Spleen (tissue), 11 donors: ENCODE results near the gene GSG1L. TPM values are rescaled to one million over a fixed set of nuclear protein-coding genes. Genes with fewer than 3 reads are reported as not detected.

Experiments
- DNase-seq: peaks from one replicate; pipeline ENCODE4 v3.0.0-alpha.2; 2020
- H3K27ac ChIP-seq, 8 donors: fragments of 200-600 bp; sonication (generic) in 7 of 8; 1 replicate in 4 of 8; 2 replicates in 4 of 8; pipeline versions ENCODE4 v1.5.0 to v1.8.0; 2016 to 2021; ENCODE audit warnings: inconsistent platforms in 4 of 8, mild to moderate bottlenecking in 4 of 8, moderate library complexity in 1 of 8
- H3K27me3 ChIP-seq, 7 donors: fragments of 200-600 bp; sonication (generic) in 6 of 7; replicated peaks in 1 of 7; 1 replicate in 4 of 7; 2 replicates in 3 of 7; pipeline versions ENCODE4 v1.5.0 to v1.8.0; 2016 to 2021; ENCODE audit warnings: inconsistent platforms in 3 of 7, mild to moderate bottlenecking in 1 of 7
- H3K36me3 ChIP-seq, 6 donors: fragments of 200-600 bp; sonication (generic) in 5 of 6; 1 replicate in 4 of 6; 2 replicates in 2 of 6; pipeline versions ENCODE4 v1.5.0 to v1.8.0; 2016 to 2021; ENCODE audit warnings: inconsistent platforms in 2 of 6
- H3K4me1 ChIP-seq, 6 donors: fragments of 200-600 bp; sonication (generic) in 5 of 6; 1 replicate in 3 of 6; 2 replicates in 3 of 6; pipeline versions ENCODE4 v1.5.0 to v1.8.0; 2016 to 2021; ENCODE audit warnings: inconsistent platforms in 3 of 6
- H3K4me3 ChIP-seq, 8 donors: fragments of 200-600 bp; sonication (generic) in 7 of 8; 1 replicate in 4 of 8; 2 replicates in 4 of 8; pipeline versions ENCODE4 v1.5.0 to v1.8.0; 2016 to 2021; ENCODE audit warnings: inconsistent platforms in 4 of 8, mild to moderate bottlenecking in 4 of 8, moderate library complexity in 2 of 8
- H3K9me3 ChIP-seq, 8 donors: fragments of 200-600 bp; sonication (generic) in 7 of 8; 1 replicate in 4 of 8; 2 replicates in 4 of 8; pipeline versions ENCODE4 v1.5.0 to v1.8.0; 2016 to 2021; ENCODE audit warnings: inconsistent platforms in 4 of 8
- CTCF ChIP-seq, 11 experiments: fragments of 200-600 bp in 7 of 11; fragments of 450-650 bp in 4 of 11; sonication (generic) in 4 of 11; IDR thresholded peaks in 8 of 11; conservative IDR thresholded peaks in 3 of 11; 1 replicate in 7 of 11; 2 replicates in 4 of 11; pipeline versions ENCODE4 v1.4.0 to v1.8.0; 2016 to 2021; ENCODE audit warnings: antibody characterized with exemption in 11 of 11, inconsistent platforms in 4 of 11, mild to moderate bottlenecking in 1 of 11
- POLR2A ChIP-seq, 3 donors: fragments of 450-650 bp; IDR thresholded peaks; one replicate each; pipeline ENCODE4 v1.5.1; 2017; ENCODE audit warnings: antibody characterized with exemption in 3 of 3, mild to moderate bottlenecking in 1 of 3
- POLR2AphosphoS5 ChIP-seq, 3 donors: sonication (generic); formaldehyde crosslinking; IDR thresholded peaks; one replicate each; pipeline ENCODE4 v1.5.1; 2017; ENCODE audit warnings: antibody characterized with exemption in 3 of 3
- WGBS, 5 donors: extraction: QIAGEN DNeasy Blood & Tissue Kit in 3 of 5; methylation state at CpG; one replicate each; pipeline versions ENCODE4 v1.1.5 to v1.1.7; 2013 to 2018; 5-methylcytosine and 5-hydroxymethylcytosine counted together
- intact Hi-C: fragments of 100-400 bp; cut with DNase I; formaldehyde crosslinking; loops from one replicate; pipeline ENCODE4 v1.15.0; 2023; ENCODE audit warnings: low total_unique reads
- polyA plus RNA-seq, 3 donors: library from polyadenylated mRNA; stranded (reverse); fragments of 200-250 nt; gene quantifications; one replicate each; pipeline ENCODE4 v1.2.1, GENCODE V29; 2013
- total RNA-seq, 7 donors: library from RNA; depleted of rRNA in 3 of 7; stranded (reverse); fragments of >200 nt in 3 of 7; fragmentation: NEBNext Ultra II Directional in 4 of 7; extraction: Animal tissue kit (Norgen Biotek cat#: 25700) in 4 of 7; gene quantifications; one replicate each; pipeline versions ENCODE4 v1.1.0 to v1.2.1, GENCODE V29; 2016 to 2021
- donor health status: healthy with polysubstance abuse.
- donor health status: DM: no; HTN: no; CAD: no; lungs with moderate emphysema.
- donor health status: DM: no; HTN: no; CAD: no.
- donor health status: Bipolar disorder and iron deficiency.
- donor health status: healthy.
- donor health status: DM: no; HTN: no; CAD: no.
- donor health status: DM: yes; HTN: yes; CAD: no.

The GSG1L gene
- total and polyA plus RNA-seq, 10 donors: 0.22 to 0.58 (median 0.43) TPM; not detected in 6

- peaks cover 0 to 44% (median 0%) of the 10 kb centered on the region in 6 donors for H3K36me3 ChIP-seq
- no peak overlapping the region for H3K27ac ChIP-seq
- peaks cover 0 to 7% (median 0%) of the 10 kb centered on the region in 6 donors for H3K4me1 ChIP-seq
- no peak overlapping the region for H3K4me3 ChIP-seq
- intact Hi-C loops: no loop called here
- no peaks in the 10 kb centered on the region for H3K27me3 ChIP-seq
- DNase-seq: no peak
- 37 to 48% (median 38%) methylated on average over 12 of the region's 12 CpGs for WGBS, 5 donors
- no peaks in the 10 kb centered on the region for H3K9me3 ChIP-seq
- no peak for TF ChIP-seq POLR2A (IDR thresholded peaks at IDR 0.05)
- peak in 3 of 11 experiments; percentile 15 to 35 (median 26) for TF ChIP-seq CTCF (IDR thresholded peaks at IDR 0.05 in 8 of 11, conservative IDR thresholded peaks at IDR 0.05 in 3 of 11)
Measured at GRCh38 chr16:27748868-27749546, 314.5 kb downstream of the GSG1L start.

GRCh38 chr16:27747946-27748345 is 315.6 kb downstream of the GSG1L start:
- no peak for DNase-seq
- no peak overlapping the region for H3K4me3 ChIP-seq
- H3K9me3 ChIP-seq: peaks cover 0 to 2% (median 0%) of the 10 kb centered on the region in 8 donors
- intact Hi-C loops: no loop called here
- no peak overlapping the region for H3K27ac ChIP-seq
- peaks cover 0 to 7% (median 0%) of the 10 kb centered on the region in 6 donors for H3K4me1 ChIP-seq
- peaks cover 0 to 43% (median 0%) of the 10 kb centered on the region in 6 donors for H3K36me3 ChIP-seq
- TF ChIP-seq POLR2AphosphoS5 (IDR thresholded peaks at IDR 0.05) (no peak), CTCF (IDR thresholded peaks at IDR 0.05 in 8 of 11, conservative IDR thresholded peaks at IDR 0.05 in 3 of 11) (no peak), POLR2A (IDR thresholded peaks at IDR 0.05) (no peak)
- WGBS, 5 donors: 92 to 95% (median 95%) methylated on average over 14 of the region's 14 CpGs
- H3K27me3 ChIP-seq: no peaks in the 10 kb centered on the region

GRCh38 chr16:27746076-27746855 is 317.2 kb downstream of the GSG1L start:
- DNase-seq: no peak
- Histone ChIP-seq H3K4me1 (peaks cover 0 to 7% (median 0%) of the 10 kb centered on the region in 6 donors), H3K4me3 (no peak overlapping the region), H3K9me3 (peaks cover 0 to 8% (median 0%) of the 10 kb centered on the region in 8 donors), H3K27me3 (no peaks in the 10 kb centered on the region), H3K36me3 (peaks cover 0 to 43% (median 2%) of the 10 kb centered on the region in 6 donors), H3K27ac (no peak overlapping the region)
- no peak for TF ChIP-seq POLR2A (IDR thresholded peaks at IDR 0.05)
- TF ChIP-seq POLR2AphosphoS5 (IDR thresholded peaks at IDR 0.05): no peak
- TF ChIP-seq CTCF (IDR thresholded peaks at IDR 0.05 in 8 of 11, conservative IDR thresholded peaks at IDR 0.05 in 3 of 11): no peak
- intact Hi-C loops: no loop called here
- WGBS, 5 donors: 89 to 96% (median 94%) methylated on average over 18 of the region's 18 CpGs

GRCh38 chr16:27745348-27745747 is 318.2 kb downstream of the GSG1L start:
- H3K27me3 ChIP-seq: no peaks in the 10 kb centered on the region
- 76 to 91% (median 88%) methylated on average over 3 of the region's 3 CpGs for WGBS, 5 donors

More at GRCh38 chr16:27745348-27745747, 318.2 kb downstream of the GSG1L start:
- Histone ChIP-seq H3K36me3 (peaks cover 0 to 46% (median 9%) of the 10 kb centered on the region in 6 donors), H3K4me1 (peaks cover 0 to 7% (median 0%) of the 10 kb centered on the region in 6 donors), H3K4me3 (no peak overlapping the region), H3K9me3 (peaks cover 0 to 8% (median 0%) of the 10 kb centered on the region in 8 donors), H3K27ac (no peak overlapping the region)
- no peak for DNase-seq
- no peak for TF ChIP-seq POLR2A (IDR thresholded peaks at IDR 0.05)
- no peak for TF ChIP-seq CTCF (IDR thresholded peaks at IDR 0.05 in 8 of 11, conservative IDR thresholded peaks at IDR 0.05 in 3 of 11)
- no peak for TF ChIP-seq POLR2AphosphoS5 (IDR thresholded peaks at IDR 0.05)
- intact Hi-C loops: no loop called here
